ENCODE data around the gene TMEM8B. TPM values are rescaled to one million over a fixed set of nuclear protein-coding genes. Genes with fewer than 3 reads are reported as not detected.
A peak's percentile ranks its signal among the peaks of the same experiment; 100 is the strongest.

TMEM8B gene
- total RNA-seq, 1 donor from 2014 or later, result 6.8 TPM

GRCh38 chr9:35840881-35841644, 12.0 kb downstream of the TMEM8B start:
- no peak for DNase-seq (ENCODE audit: low read depth)

GRCh38 chr9:35841645-35841900, 12.5 kb downstream of the TMEM8B start:
- no peak for DNase-seq (ENCODE audit: low read depth)

- DNase-seq (ENCODE audit: low read depth), result no peak
Observed at GRCh38 chr9:35842020-35842745, 13.2 kb downstream of the TMEM8B start.

- no peak for DNase-seq (ENCODE audit: low read depth)
Observed at GRCh38 chr9:35842795-35843194, 13.8 kb downstream of the TMEM8B start.

GRCh38 chr9:35844628-35845270, 15.7 kb downstream of the TMEM8B start:
- DNase-seq (ENCODE audit: low read depth), result no peak

GRCh38 chr9:35845824-35846771, 17.1 kb downstream of the TMEM8B start:
- no peak for DNase-seq (ENCODE audit: low read depth)

GRCh38 chr9:35847792-35848572, 19.0 kb downstream of the TMEM8B start:
- peak; percentile 97 for DNase-seq (ENCODE audit: low read depth)

GRCh38 chr9:35852267-35852815, 23.3 kb downstream of the TMEM8B start:
- no peak for DNase-seq (ENCODE audit: low read depth)

GRCh38 chr9:35852876-35853865, 24.1 kb downstream of the TMEM8B start:
- no peak for DNase-seq (ENCODE audit: low read depth)

- no peak for DNase-seq (ENCODE audit: low read depth)
Observed at GRCh38 chr9:35854091-35854762, 25.2 kb downstream of the TMEM8B start.

GRCh38 chr9:35856206-35856605, 27.2 kb downstream of the TMEM8B start:
- DNase-seq (ENCODE audit: low read depth), result no peak

GRCh38 chr9:35856882-35857281, 27.9 kb downstream of the TMEM8B start:
- DNase-seq (ENCODE audit: low read depth), result no peak

GRCh38 chr9:35858458-35858857, 29.4 kb downstream of the TMEM8B start:
- no peak for DNase-seq (ENCODE audit: low read depth)

GRCh38 chr9:35859310-35859989, 30.4 kb downstream of the TMEM8B start:
- DNase-seq (ENCODE audit: low read depth), result peak; percentile 48

GRCh38 chr9:35859990-35860339, 30.9 kb downstream of the TMEM8B start:
- DNase-seq (ENCODE audit: low read depth), result no peak

- no peak for DNase-seq (ENCODE audit: low read depth)
Observed at GRCh38 chr9:35861161-35861897, 32.3 kb downstream of the TMEM8B start.

- no peak for DNase-seq (ENCODE audit: low read depth)
Observed at GRCh38 chr9:35862328-35862727, 33.3 kb downstream of the TMEM8B start.
